Measurements from ENCODE around the gene TRAPPC2L. TPM values are rescaled to one million over a fixed set of nuclear protein-coding genes. Genes with fewer than 3 reads are reported as not detected.

Gene TRAPPC2L
- total RNA-seq, 1 experiment from 2014 or later: 82.0 TPM

- POLR2A ChIA-PET: no interaction called here
- no peak overlapping the region for H3K27ac Mint-ChIP-seq
- H3K4me3 Mint-ChIP-seq: no peak overlapping the region
- H3K4me1 Mint-ChIP-seq: peaks cover 12% of the 10 kb centered on the region
- no peaks in the 10 kb centered on the region for H3K27me3 Mint-ChIP-seq (ENCODE audit: low read depth)
- CTCF ChIA-PET: interaction anchor here (0.6 to 5.5 kb wide), 20 partner anchors 12 to 402 kb away, joined by 3 to 32 read pairs (median 5); partner anchors contain the start of genes CDH15, GALNS, TRAPPC2L and ZNF778
- ATAC-seq (no peak), DNase-seq (ENCODE audit: low spot score) (no peak)
- TF ChIP-seq JAZF1 (CRISPR knock-in tag; IDR thresholded peaks at IDR 0.05) (no peak), ATF2 (CRISPR knock-in tag; IDR thresholded peaks at IDR 0.05; ENCODE audit: borderline replicate concordance, low read depth) (no peak), NFYB (CRISPR knock-in tag; conservative IDR thresholded peaks at IDR 0.05; ENCODE audit: low read depth) (no peak), HMGA2 (CRISPR knock-in tag; IDR thresholded peaks at IDR 0.05) (no peak), AR (CRISPR knock-in tag; IDR thresholded peaks at IDR 0.05) (no peak), GABPB1 (CRISPR knock-in tag; IDR thresholded peaks at IDR 0.05) (no peak), NFATC4 (CRISPR knock-in tag; IDR thresholded peaks at IDR 0.05) (no peak), ZNF263 (CRISPR knock-in tag; IDR thresholded peaks at IDR 0.05; ENCODE audit: low read depth) (no peak), ZNF317 (CRISPR knock-in tag; IDR thresholded peaks at IDR 0.05; ENCODE audit: borderline replicate concordance, low read depth) (no peak), RORB (CRISPR knock-in tag; IDR thresholded peaks at IDR 0.05) (no peak), CBFB (CRISPR knock-in tag; IDR thresholded peaks at IDR 0.05; ENCODE audit: low read depth) (no peak), ATF6 (CRISPR knock-in tag; IDR thresholded peaks at IDR 0.05) (no peak), ZMAT4 (CRISPR knock-in tag; IDR thresholded peaks at IDR 0.05) (no peak), PRDM15 (CRISPR knock-in tag; IDR thresholded peaks at IDR 0.05) (no peak), TCF7 (CRISPR knock-in tag; IDR thresholded peaks at IDR 0.05; ENCODE audit: low read depth) (no peak), MLX (CRISPR knock-in tag; IDR thresholded peaks at IDR 0.05) (no peak)
- no peaks in the 10 kb centered on the region for H3K9me3 Mint-ChIP-seq
- H3K36me3 Mint-ChIP-seq: peaks cover under 1% of the 10 kb centered on the region
These were observed 41.7 kb upstream of the TRAPPC2L start for GRCh38 chr16:88815227-88815626.

Data from WTC11 (cell line).